K562 (cell line): ENCODE measurements around the gene OSBP2.

ENCODE experiments used
- CTCF ChIP-seq, 3 experiments: IDR thresholded peaks in 2 of 3; conservative IDR thresholded peaks in 1 of 3; 2 replicates each; pipeline ENCODE4 v1.5.1; 2011 to 2012; ENCODE audit warnings: low read length in 3 of 3, mild to moderate bottlenecking in 3 of 3, control low read depth in 2 of 3, improper control_type of control experiment in 1 of 3, inconsistent platforms in 1 of 3, low read depth in 1 of 3, mixed read lengths in 1 of 3, moderate library complexity in 1 of 3; ENCODE audit not compliant: insufficient read depth in 2 of 3
- E2F1 ChIP-seq: sonication (generic); formaldehyde crosslinking; IDR thresholded peaks from 2 replicates; pipeline ENCODE4 v1.8.1; 2023; ENCODE audit warnings: mild to moderate bottlenecking, missing genetic modification reagents, moderate library complexity
- FUS ChIP-seq: fragments of 200-400 bp; formaldehyde crosslinking; optimal IDR thresholded peaks from 2 replicates; pipeline ENCODE3; 2017; ENCODE audit warnings: low read depth, low read length
- IRF1 ChIP-seq: sonication (generic); formaldehyde crosslinking; IDR thresholded peaks from 2 replicates; pipeline ENCODE4 v1.8.0; 2022; ENCODE audit warnings: missing genetic modification reagents, mild to moderate bottlenecking, borderline replicate concordance
- JUN ChIP-seq, 2 experiments: sonication (generic) in 1 of 2; formaldehyde crosslinking in 1 of 2; IDR thresholded peaks; 2 replicates each; pipeline versions ENCODE4 v1.6.1 to v1.8.0; 2012 to 2022; ENCODE audit warnings: borderline replicate concordance in 2 of 2, mild to moderate bottlenecking in 2 of 2, improper control_type of control experiment in 1 of 2, low read depth in 1 of 2, low read length in 1 of 2, missing genetic modification reagents in 1 of 2
- SMC3 ChIP-seq: conservative IDR thresholded peaks from 2 replicates; pipeline ENCODE4 v1.6.1; 2011; ENCODE audit warnings: low read depth, low read length, improper control_type of control experiment; ENCODE audit not compliant: insufficient read depth
- TBP ChIP-seq: optimal IDR thresholded peaks from 2 replicates; pipeline ENCODE3; 2011; ENCODE audit warnings: low read depth, low read length, improper control_type of control experiment
- TEAD4 ChIP-seq, 2 experiments: sonication (generic) in 1 of 2; formaldehyde crosslinking in 1 of 2; IDR thresholded peaks; 2 replicates each; pipeline versions ENCODE4 v1.6.1 to v1.8.0; 2012 to 2022; ENCODE audit warnings: borderline replicate concordance in 1 of 2, inconsistent platforms in 1 of 2, low read length in 1 of 2, mild to moderate bottlenecking in 1 of 2, missing genetic modification reagents in 1 of 2
- ZNF398 ChIP-seq: fragments of 250-450 bp; sonication (Bioruptor Pico); IDR thresholded peaks from 2 replicates; pipeline ENCODE4 v1.8.0; 2021; ENCODE audit warnings: moderate library complexity, mild to moderate bottlenecking, inconsistent platforms

GRCh38 chr22:30806391-30806861, 111.8 kb downstream of the OSBP2 start:
- TF ChIP-seq TEAD4 (IDR thresholded peaks at IDR 0.05; ENCODE audit: low read length) (no peak), TEAD4 (CRISPR knock-in tag; IDR thresholded peaks at IDR 0.05; ENCODE audit: borderline replicate concordance) (no peak), E2F1 (CRISPR knock-in tag) (no peak), ZNF398 (CRISPR knock-in tag) (no peak), TBP (no peak), FUS (no peak), IRF1 (CRISPR knock-in tag) (no peak), CTCF (IDR thresholded peaks at IDR 0.05 in 2 of 3, conservative IDR thresholded peaks at IDR 0.05 in 1 of 3; ENCODE audit: insufficient read depth in 2 of 3, low read depth in 1 of 3, low read length in 3 of 3) (no peak), JUN (IDR thresholded peaks at IDR 0.05; ENCODE audit: borderline replicate concordance, low read depth, low read length) (peak; percentile 28; the same call in 1 of the 2 replicates), JUN (CRISPR knock-in tag; IDR thresholded peaks at IDR 0.05; ENCODE audit: borderline replicate concordance) (no peak), SMC3 (no peak)
